OCI-LY7 (cell line): ENCODE results near the gene ZNF416.

Experiments
- EZH2phosphoT487 ChIP-seq: fragments of 200-600 bp; sonication (generic); IDR thresholded peaks from 2 replicates; pipeline ENCODE4 v1.6.1; 2018; ENCODE audit warnings: low read depth, borderline replicate concordance, mild to moderate bottlenecking, mixed run types, antibody characterized with exemption, low read length, moderate library complexity, mixed read lengths
- TF ChIP-seq, protein P1 (sequence below): fragments of 200-600 bp; sonication (generic); conservative IDR thresholded peaks from 2 replicates; pipeline ENCODE4 v1.5.1; 2014; ENCODE audit warnings: mild to moderate bottlenecking, antibody characterized with exemption, low read length, moderate library complexity, mixed read lengths

DNA sequence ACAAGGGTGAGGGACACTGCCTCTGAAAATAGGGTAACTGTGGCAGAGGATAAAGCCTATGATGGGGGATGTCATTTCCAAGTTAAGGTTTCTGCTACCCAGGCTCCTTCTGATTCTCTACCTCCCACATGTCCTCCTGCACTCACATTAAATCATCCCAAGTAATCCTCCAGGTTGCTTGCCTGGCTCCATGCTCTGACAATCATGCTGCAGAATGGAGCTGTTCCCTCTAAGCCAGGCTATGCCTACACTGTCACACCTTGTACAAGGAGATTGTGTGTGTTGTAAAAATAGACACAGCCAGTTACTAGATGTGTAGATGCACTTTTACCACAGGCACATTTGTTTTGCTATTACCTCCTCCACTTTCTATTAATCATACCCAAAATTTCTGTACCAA, 8.0 kb downstream of the ZNF416 start:
- TF ChIP-seq, protein P1, sequence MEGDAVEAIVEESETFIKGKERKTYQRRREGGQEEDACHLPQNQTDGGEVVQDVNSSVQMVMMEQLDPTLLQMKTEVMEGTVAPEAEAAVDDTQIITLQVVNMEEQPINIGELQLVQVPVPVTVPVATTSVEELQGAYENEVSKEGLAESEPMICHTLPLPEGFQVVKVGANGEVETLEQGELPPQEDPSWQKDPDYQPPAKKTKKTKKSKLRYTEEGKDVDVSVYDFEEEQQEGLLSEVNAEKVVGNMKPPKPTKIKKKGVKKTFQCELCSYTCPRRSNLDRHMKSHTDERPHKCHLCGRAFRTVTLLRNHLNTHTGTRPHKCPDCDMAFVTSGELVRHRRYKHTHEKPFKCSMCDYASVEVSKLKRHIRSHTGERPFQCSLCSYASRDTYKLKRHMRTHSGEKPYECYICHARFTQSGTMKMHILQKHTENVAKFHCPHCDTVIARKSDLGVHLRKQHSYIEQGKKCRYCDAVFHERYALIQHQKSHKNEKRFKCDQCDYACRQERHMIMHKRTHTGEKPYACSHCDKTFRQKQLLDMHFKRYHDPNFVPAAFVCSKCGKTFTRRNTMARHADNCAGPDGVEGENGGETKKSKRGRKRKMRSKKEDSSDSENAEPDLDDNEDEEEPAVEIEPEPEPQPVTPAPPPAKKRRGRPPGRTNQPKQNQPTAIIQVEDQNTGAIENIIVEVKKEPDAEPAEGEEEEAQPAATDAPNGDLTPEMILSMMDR: no peak
- TF ChIP-seq EZH2phosphoT487: no peak
